HG03103 (cell line): Measurements from ENCODE around the gene STK25.

ENCODE experiments used
- ATAC-seq: cut with Tn5 transposase; IDR thresholded peaks from one replicate; pipeline ENCODE4 v1.9.1; 2021; ENCODE audit warnings: low read depth; ENCODE audit not compliant: unreplicated experiment

Gene STK25

DNA sequence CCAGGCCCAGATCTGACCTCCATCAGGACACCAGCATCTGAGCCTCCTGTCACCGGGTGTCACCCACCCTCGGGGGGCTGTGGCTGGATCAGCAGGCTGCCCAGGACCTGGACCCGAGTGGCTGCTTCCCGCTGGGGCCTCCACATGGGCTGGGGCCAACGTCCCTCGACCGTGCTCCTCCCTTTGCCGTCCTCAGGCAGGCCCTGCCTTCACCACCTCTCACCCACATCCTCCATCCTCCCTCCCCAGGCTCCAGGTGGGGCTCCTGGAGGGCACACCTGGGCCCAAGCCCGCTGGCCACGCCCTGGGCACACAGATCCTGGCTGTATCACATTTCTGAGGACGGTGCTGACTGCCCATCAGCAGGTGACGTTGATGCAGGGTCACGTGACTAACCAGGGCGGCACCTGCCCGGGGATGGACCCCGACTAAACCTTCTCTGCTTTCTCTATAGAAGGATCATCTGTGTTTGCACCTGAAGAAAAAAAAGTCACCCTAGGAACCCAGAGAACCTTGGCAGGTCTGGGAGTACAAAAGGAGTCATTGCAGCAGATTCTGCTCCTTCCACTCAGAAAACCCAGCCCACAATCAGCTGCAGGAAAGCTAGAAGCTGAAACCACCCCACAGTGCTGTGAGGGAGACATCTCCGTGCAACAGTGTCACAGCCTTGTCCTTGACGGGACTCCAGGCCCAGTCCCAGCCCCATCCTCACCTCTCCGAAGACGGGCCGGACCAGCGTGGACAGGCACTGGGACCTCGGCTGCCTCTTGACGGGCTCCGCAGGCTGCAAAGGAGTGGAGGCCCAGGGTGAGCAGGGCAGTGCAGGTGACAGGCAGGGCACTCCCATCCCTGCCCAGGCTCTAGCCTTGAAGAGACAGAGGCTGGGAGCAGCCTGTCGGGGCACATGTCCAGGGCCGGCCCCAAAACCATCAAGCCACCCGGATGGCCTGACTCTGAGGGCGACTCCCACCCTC, 11.2 kb downstream of the STK25 start:
- ATAC-seq, result no peak

GRCh38 chr2:241496003-241496707, 12.2 kb downstream of the STK25 start:
- ATAC-seq, result no peak

GRCh38 chr2:241495172-241496002, 13.0 kb downstream of the STK25 start:
- no peak for ATAC-seq

- no peak for ATAC-seq
Measured at GRCh38 chr2:241494311-241494908, 14.0 kb downstream of the STK25 start.

- ATAC-seq, result no peak
Measured at GRCh38 chr2:241493092-241493491, 15.3 kb downstream of the STK25 start.

GRCh38 chr2:241492174-241492565, 16.2 kb downstream of the STK25 start:
- ATAC-seq, result no peak

GRCh38 chr2:241491549-241492173, 16.7 kb downstream of the STK25 start:
- ATAC-seq, result no peak

- ATAC-seq, result no peak
Measured at GRCh38 chr2:241490825-241491506, 17.4 kb downstream of the STK25 start.

- no peak for ATAC-seq
Measured at GRCh38 chr2:241489733-241490680, 18.4 kb downstream of the STK25 start.

DNA sequence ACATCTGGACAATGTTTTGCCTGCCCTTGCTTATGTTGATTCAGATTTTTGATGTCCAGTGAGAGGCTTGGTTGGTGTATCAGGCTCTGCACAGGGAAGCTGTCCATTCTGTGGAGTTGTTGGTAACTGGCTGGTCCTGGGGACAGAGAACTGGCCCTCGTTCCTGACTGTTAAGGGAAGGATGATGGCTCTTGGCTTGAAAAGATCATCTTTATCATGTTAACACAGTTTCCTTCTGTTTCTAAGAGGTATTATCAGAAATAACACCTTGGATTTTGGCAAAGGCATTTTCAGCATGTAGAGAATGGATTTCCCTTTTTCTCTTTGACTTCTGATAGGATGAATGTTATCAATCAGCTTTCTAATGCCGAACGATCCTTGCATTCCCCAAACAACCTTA, 19.3 kb downstream of the STK25 start:
- no peak for ATAC-seq

DNA sequence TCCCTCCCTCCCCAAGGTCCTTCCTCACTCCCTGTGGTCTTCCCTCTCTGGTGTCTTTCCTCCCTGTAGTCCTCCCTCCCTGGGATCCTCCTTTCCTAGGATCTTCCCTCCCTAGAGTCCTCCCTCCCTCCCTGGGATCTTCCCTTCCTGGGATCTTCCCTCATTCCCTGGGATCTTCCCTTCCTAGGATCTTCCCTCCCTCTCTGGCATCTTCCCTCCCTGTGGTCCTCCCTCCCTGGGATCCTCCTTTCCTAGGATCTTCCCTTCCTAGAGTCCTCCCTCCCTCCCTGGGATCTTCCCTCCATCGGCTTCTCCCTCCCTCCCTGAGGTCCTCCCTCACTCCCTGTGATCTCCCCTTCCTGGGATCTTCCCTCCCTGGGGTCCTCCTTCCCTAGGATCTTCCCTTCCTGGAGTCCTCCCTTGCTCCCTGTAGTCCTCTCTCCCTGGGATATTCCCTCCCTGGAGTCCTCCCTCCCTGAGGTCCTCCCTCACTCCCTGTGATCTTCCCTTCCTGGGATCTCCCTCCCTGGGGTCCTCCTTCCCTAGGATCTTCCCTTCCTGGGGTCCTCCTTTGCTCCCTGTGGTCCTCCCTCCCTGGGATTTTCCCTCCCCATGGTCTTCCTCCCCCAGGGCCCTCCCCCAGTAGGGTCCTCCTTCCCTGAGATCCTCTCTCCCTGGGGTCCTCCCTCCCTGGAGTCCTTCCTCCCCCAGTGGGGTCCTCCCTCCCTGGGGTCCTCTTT, 23.0 kb downstream of the STK25 start:
- ATAC-seq, result no peak

GRCh38 chr2:241483305-241483704, 25.1 kb downstream of the STK25 start:
- no peak for ATAC-seq

GRCh38 chr2:241482126-241482955, 26.0 kb downstream of the STK25 start:
- ATAC-seq, result no peak

DNA sequence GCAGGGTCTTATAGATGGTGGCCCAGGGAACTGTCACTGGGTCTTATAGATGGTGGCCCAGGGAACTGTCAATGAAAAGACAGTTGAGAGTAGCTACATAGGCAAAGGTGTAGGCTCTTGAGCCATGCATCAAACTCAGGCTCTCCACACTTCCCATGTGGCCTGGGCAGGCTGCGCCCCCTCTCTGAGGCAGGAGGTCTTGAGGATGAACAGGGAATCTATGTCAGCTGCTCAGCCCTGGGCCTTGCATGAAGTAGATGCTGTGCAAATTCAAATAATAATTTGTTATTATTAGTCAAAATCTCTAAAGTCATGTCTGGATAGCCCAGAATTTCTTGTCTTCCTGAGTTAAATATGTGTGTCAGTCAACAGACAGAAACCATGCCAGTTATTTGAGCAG, 26.7 kb downstream of the STK25 start:
- no peak for ATAC-seq

DNA sequence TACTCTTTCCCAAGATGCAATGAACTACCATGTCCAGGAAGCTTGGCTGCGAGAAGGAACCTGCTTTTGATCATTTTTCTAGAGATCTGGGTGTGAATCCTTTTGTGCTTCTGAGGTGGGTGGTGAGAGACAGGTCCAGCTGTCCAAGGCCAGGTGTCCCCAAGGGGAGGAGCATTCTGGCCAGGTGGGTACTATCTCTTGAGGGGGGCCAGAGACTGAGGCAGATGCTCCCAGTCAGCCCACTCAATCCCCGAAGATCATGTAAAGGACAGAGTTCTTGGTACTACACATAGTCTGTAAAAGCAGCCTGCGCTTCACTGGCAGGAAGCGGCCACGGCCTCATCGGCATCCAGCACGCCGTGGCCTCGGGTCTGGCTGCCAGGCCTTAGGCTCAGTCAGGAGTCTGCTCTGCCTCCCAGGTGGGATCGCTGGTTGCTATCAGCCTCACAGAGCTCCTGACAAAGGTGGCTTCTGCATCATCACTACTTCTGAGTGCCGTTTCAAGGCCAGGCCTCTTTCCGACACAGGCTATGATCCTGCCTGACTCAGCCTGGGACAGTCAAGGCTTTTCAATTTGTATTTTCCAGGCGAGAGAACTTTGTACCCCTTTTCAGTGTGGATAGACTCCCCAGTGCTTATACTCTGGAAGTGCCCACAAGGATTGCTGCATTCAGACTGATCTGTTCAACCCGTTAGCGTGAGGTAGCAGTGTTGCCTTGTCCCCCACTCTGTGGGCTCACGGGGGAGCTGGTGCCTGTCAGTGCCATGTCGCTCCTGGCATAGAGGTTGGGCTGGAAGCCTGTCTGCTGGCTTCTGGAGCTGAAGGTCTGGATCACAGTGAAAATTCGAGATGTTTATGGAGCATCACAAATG, 29.1 kb downstream of the STK25 start:
- no peak for ATAC-seq

- ATAC-seq, result no peak
Measured at GRCh38 chr2:241478166-241478565, 30.2 kb downstream of the STK25 start.
